Progenitor cell of endocrine pancreas (in vitro differentiated cells): ENCODE measurements around the gene XPNPEP2. TPM values are rescaled to one million over a fixed set of nuclear protein-coding genes. Genes with fewer than 3 reads are reported as not detected.

Experiments
- DNase-seq: peaks from one replicate; pipeline ENCODE4 v3.0.0; 2021; ENCODE audit warnings: low spot score; ENCODE audit not compliant: unreplicated experiment
- H3K27ac Mint-ChIP-seq: 2 replicates; pipeline ENCODE4 v1.8.0; 2021; ENCODE audit warnings: mild to moderate bottlenecking, moderate library complexity, mixed read lengths
- H3K27me3 Mint-ChIP-seq: 2 replicates; pipeline ENCODE4 v1.8.0; 2021; ENCODE audit warnings: mixed read lengths
- H3K36me3 Mint-ChIP-seq: 2 replicates; pipeline ENCODE4 v1.8.0; 2022; ENCODE audit warnings: mixed read lengths; ENCODE audit not compliant: insufficient read depth
- H3K4me1 Mint-ChIP-seq: 2 replicates; pipeline ENCODE4 v1.8.0; 2021; ENCODE audit warnings: low read depth, mixed read lengths
- H3K4me3 Mint-ChIP-seq: 2 replicates; pipeline ENCODE4 v1.8.0; 2021; ENCODE audit warnings: low read depth, mild to moderate bottlenecking, moderate library complexity, mixed read lengths
- H3K9me3 Mint-ChIP-seq: 2 replicates; pipeline ENCODE4 v1.8.0; 2021; ENCODE audit warnings: low read depth, mixed read lengths
- total RNA-seq: library from RNA; stranded (reverse); gene quantifications from 2 replicates; pipeline ENCODE4 v1.2.1, GENCODE V29; 2021
- TF ChIP-seq, protein P1 (sequence below): fragments of 200-600 bp; sonication (generic); IDR thresholded peaks from one replicate; pipeline ENCODE4 v1.5.0; 2021; ENCODE audit warnings: antibody characterized with exemption, mild to moderate bottlenecking; ENCODE audit not compliant: unreplicated experiment

The XPNPEP2 gene
- total RNA-seq, 1 donor from 2014 or later, result not detected

DNA sequence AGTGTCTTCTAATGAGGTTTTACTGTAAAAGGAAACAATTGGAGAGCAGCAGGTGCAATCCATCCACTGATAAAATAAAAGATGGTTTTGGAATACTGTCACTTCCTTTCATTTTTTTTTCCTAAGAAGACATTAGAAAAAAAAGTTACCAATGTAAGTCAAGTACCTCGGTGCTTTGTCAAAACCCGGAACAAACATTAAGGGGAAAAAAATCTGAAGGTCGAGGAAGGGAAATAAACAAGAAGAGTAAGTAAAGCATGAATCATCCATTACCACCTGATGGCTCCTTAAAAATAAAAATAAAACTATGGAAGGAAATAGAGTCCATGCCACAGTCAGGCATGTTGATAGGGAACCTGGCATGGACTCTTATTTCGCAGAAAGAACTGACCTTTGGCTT lies 15.3 kb upstream of the XPNPEP2 start:
- Mint-ChIP-seq H3K9me3 (no peaks in the 10 kb centered on the region), H3K27me3 (peaks cover 12% of the 10 kb centered on the region), H3K36me3 (no peaks in the 10 kb centered on the region), H3K4me3 (no peak overlapping the region), H3K27ac (no peak overlapping the region), H3K4me1 (no peaks in the 10 kb centered on the region)
- TF ChIP-seq, protein P1, sequence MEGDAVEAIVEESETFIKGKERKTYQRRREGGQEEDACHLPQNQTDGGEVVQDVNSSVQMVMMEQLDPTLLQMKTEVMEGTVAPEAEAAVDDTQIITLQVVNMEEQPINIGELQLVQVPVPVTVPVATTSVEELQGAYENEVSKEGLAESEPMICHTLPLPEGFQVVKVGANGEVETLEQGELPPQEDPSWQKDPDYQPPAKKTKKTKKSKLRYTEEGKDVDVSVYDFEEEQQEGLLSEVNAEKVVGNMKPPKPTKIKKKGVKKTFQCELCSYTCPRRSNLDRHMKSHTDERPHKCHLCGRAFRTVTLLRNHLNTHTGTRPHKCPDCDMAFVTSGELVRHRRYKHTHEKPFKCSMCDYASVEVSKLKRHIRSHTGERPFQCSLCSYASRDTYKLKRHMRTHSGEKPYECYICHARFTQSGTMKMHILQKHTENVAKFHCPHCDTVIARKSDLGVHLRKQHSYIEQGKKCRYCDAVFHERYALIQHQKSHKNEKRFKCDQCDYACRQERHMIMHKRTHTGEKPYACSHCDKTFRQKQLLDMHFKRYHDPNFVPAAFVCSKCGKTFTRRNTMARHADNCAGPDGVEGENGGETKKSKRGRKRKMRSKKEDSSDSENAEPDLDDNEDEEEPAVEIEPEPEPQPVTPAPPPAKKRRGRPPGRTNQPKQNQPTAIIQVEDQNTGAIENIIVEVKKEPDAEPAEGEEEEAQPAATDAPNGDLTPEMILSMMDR, result no peak
- no peak for DNase-seq

- Mint-ChIP-seq H3K4me1 (no peaks in the 10 kb centered on the region), H3K27me3 (peaks cover 12% of the 10 kb centered on the region), H3K27ac (no peak overlapping the region), H3K36me3 (no peaks in the 10 kb centered on the region), H3K9me3 (no peaks in the 10 kb centered on the region), H3K4me3 (no peak overlapping the region)
- TF ChIP-seq, protein P1, result no peak
- DNase-seq, result no peak
These were observed 14.0 kb upstream of the XPNPEP2 start for GRCh38 chrX:129724754-129725153.

DNA sequence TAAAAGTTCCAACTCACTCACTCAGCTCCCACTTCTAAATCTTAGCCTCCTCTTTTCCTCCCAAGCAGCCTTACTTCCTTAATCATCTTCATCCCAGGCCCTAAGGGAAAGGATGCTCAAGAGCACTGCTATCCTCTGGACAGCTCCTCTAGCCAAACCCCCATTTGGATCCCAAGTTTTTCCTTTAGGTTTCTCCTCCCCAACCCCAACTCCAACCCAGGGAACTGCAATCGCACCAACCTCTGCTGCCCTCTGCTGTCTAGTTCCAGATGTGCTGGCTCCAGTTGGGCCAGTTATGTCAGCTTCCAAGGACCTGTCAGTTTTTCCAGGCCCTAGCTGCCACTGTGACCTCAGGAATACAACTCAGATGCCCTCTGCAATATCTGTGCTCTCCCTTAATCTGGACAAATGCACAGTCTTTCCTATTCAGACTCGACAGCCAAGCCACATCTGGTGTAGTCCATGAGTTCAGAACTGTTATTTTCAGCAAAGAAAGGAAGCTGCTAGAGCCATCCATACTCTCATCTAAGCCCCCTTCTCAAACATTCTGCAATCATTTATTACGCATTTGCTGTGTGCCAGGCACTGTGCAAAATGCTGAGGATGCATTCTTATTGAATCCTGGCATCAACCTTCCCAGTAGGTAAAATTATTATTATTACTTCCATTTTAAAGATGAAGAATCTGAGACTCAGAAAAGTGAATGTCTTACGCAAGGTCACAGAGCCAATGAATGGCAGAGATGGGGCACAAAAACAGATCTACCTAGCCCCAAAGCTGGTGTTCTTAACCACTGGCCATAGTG lies 12.3 kb upstream of the XPNPEP2 start:
- no peaks in the 10 kb centered on the region for H3K36me3 Mint-ChIP-seq
- H3K4me3 Mint-ChIP-seq, result no peak overlapping the region
- DNase-seq, result peak; percentile 36
- no peak overlapping the region for H3K27ac Mint-ChIP-seq
- H3K9me3 Mint-ChIP-seq, result peaks cover 9% of the 10 kb centered on the region
- H3K27me3 Mint-ChIP-seq, result peaks cover 19% of the 10 kb centered on the region
- TF ChIP-seq, protein P1, result peak; percentile 64
- no peaks in the 10 kb centered on the region for H3K4me1 Mint-ChIP-seq

- TF ChIP-seq, protein P1, result no peak
- Mint-ChIP-seq H3K36me3 (no peaks in the 10 kb centered on the region), H3K4me3 (no peak overlapping the region), H3K27me3 (peaks cover 15% of the 10 kb centered on the region), H3K4me1 (no peaks in the 10 kb centered on the region), H3K9me3 (peaks cover 15% of the 10 kb centered on the region), H3K27ac (no peak overlapping the region)
- DNase-seq, result no peak
These were observed 10.7 kb upstream of the XPNPEP2 start for GRCh38 chrX:129728061-129728460.

DNA sequence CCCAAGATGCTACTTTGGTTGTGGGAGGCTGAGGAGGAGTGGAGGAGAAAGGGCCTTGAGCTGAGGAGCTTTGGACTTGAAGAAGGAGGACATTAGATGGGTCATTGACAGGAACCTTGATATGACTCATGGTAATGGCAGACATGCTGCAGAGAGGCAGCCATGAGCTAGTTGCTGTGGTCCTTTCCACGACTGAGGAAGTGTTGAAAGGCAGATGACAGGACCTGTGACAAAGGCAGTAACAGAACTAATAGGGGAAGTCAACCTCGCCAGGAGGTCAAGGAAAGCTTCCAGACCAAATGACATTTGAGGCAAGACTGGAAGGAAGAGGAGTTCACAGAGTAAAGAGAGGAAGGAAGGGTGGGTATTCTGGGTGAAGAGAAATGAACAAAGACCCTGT lies 7.6 kb upstream of the XPNPEP2 start:
- Mint-ChIP-seq H3K27ac (no peak overlapping the region), H3K9me3 (peaks cover 19% of the 10 kb centered on the region), H3K4me3 (no peak overlapping the region), H3K27me3 (peaks cover 12% of the 10 kb centered on the region), H3K36me3 (peaks cover 1% of the 10 kb centered on the region), H3K4me1 (no peaks in the 10 kb centered on the region)
- no peak for DNase-seq
- TF ChIP-seq, protein P1, result no peak
